ENCODE measurements around the gene DDR1.
"Not testable (repeated sequence)": the region's sequence is repeated elsewhere in the genome, so short reads cannot be mapped to it uniquely, and the experiment has no call there.

Gene DDR1

DNA sequence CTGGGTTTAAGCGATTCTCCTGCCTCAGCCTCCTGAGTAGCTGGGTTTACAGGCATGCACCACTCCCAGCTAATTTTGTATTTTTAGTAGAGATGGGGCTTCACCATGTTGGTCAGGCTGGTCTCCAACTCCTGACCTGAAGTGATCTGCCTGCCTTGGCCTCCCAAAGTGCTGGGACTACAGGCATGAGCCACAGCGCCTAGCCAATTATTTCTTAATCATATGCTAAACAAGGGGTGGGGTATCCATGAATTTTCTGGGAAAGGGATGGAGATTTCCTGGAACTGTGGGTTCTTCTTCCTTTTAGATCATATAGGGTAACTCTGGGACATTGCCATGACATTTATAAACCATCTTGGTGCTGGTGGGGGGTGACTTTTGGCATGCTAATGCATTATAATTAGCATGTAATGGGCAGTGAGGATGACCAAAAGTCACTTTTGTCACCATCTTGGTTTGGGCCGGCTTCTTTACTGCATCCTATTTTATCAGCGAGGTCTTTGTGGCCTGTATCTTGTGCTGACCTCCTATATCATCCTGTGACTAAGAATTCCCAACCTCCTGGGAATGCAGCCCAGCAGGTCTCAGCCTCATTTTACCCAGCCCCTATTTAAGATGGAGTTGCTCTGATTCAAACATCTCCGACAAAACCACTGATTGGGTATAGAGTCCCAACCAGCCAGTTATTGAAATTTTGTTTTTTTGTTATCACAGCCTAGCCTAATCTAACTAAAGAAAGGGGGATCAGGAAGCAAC lies 29.9 kb upstream of the DDR1 start:
- DNase-seq = no peak

DNA sequence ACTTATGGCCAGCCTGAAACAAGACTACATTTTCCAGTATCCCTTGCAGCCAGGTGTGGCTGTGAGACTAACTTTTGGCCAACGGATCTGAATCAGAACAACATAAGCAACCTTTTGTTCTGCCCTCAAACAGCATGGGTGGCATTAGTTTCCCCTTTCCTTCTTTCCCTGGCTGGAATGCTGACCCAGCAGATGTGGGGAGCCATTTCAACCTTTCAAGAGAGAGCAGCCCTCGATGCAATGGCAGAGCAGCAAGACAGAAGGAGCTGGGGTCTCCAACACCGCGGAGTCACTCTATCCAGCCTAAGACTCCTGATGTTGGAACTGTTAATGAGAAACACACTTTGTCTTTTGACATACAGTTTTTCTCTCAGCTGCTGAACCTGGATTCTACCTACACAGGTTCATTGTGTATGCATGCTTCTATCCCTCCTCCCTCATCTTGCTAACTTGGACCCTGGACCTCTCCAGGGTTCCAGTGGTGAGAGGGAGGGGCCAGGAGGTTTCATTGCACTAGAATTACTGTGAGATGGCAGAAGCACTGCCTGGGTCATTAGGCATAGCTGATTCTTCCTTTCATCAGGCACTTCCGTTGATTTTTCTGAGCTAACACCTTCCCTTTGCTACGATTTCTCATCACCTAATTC lies 28.8 kb upstream of the DDR1 start:
- no peak for DNase-seq

DNA sequence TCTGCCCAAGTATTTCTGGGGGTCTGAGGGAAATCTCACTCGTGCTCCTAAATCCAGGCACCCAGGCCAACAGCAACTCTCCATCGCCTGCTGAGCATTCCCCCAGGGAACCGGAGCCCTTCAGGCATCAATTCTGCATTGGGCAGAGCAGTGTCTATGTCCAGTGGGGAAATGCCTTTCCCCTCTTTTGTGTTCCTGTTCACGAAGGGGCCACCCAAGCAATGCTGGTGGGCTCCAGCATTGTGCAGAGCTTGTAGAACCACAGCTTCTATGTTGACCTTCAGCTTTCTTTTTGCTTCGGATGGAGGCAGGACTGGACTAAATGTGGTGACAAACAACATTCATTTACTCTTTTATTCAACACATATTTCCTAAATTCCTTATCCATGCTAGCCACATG lies 27.2 kb upstream of the DDR1 start:
- DNase-seq = no peak

DNA sequence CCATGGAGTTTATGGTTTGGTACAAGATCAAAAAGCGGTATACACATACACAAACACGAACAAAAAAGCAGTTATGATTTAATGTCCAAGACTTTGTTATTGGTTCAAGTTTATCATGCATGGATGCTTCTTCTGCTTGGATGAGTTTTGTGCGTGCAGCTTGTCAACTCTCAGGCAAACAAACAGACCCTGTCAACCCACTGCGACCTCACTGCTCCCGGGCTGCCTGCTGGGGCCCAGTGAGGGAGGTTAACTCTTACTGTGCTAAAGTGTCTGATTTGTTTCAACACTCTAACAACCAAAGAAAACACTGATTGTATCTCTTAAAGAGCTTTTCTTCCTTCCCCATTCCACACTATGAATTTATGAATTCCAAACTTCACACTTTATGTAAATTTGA lies 26.8 kb upstream of the DDR1 start:
- no peak for DNase-seq

DNA sequence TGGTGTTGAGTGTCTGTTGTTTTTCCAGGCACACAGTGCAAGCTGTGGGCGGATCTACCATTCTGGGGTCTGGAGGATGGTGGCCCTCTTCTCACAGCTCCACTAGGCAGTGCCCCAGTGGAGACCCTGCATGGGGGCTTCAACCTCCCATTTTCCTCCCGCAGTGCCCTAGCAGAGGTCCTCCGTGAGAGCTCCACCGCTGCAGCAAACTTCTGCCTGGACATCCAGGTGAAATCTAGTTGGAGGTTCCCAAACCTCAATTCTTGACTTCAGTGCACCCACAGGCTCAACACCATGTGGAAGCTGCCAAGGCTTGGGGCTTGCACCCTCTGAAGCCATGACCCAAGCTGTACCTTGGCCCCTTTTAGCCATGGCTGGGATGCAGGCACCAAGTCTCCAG lies 24.6 kb upstream of the DDR1 start:
- DNase-seq = not testable (repeated sequence)

DNA sequence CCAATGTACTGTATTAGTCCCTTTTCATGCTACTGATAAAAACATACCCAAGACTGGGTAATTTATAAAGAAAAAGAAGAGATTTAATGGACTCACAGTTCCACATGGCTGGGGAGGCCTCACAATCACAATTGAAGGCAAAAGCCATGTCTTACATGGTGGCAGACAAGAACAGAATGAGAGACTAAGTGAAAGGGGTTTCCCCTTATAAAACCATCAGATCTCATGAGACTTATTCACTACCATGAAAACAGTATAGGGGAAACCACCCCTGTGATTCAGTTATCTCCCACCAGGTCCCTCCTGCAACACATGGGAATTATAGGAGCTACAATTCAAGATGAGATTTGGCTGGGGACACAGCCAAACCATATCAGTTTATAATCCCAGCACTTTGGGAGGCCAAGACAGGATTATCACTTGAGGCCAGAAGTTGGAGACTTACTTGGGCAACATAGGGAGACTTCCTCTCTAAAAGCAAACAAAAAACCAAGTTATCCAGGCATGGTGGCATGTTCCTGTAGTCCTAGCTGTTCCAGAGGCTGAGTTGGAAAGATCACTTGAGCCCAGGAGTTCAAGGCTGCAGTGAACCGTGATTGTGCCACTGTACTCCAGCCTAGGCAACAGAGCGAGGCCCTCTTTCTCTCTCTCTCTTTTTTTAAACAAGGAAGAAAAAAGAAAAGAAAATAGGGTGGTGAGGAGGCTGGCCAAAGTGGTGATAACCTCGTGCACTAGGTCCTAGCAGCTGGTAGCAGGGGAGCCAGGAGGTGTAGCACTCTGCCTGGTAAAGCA lies 22.9 kb upstream of the DDR1 start:
- no peak for DNase-seq

DNA sequence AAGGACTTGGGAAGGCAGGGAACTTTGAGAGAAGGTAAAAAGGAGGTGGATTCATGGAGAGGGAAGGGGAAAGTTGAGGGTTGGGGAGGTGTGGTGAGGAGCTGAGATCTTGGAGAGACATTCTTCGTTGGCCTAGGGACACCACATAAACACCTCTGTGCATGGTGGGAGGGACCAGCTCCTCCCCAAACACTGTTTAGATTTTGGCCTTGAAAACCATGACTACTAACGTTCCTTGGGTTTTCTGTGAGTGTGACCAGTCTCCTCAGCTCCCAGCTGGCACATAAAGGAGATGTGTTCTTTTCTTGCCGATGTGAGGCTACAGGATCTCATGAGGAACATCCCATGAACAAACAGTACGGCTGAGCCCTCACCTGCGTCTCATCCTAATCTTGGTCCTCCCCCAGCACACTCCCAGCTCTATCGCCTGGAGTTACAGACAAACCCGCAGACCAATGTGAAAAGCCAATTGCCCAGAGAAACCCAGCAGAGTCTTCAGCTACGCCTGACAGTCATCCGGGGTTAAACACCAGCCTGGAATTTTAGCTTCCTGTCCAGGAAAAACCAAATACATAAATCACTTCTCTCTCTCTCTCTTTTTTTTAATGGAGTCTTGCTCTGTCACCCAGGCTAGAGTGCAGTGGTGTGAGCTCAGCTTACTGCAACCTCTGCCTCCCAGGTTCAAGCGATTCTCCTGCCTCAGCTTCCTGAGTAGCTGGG lies 22.0 kb upstream of the DDR1 start:
- peak; percentile 35 for DNase-seq

DNA sequence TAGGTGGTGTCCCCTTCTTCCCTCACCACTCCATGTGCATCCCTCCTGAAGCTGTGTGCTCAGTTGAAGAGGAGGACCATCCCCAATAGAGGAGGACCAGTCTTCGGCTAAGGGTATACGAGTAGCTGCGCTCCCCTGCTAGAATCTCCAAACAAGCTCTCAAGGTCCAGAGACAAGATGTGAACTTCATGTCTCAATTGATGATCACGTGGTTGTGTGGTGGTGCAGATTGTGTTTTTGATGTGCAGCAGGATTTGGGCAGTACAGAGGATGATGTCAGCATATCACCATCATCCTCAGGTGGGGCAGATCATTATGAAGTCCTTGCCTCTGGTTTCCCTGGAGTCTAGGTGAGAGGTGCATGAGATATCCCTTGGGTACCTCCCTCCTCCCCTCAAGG lies 20.0 kb upstream of the DDR1 start:
- no peak for DNase-seq

DNA sequence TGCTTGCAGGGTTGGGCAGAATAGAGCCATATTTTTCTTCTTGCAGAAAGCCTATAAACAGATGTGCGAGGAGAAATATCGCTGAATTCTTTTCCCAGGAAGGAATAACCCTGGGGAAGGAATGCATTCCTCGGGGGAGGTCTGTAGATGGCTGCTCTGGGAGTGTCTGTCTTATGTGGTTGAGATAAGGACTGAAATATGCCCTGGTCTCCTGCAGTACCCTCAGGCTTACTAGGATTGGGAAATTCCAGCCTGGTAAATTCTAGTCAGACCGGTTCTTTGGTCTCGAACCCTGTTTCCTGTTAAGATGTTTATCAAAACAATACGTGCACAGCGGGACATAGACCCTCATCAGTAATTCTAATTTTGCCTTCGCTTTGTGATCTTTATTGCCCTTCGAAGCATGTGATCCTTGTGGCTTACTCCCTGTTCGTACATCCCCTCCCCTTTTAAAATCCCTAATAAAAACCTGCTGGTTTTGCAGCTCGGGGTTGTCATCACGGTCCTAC lies 15.0 kb upstream of the DDR1 start:
- not testable (repeated sequence) for DNase-seq

DNA sequence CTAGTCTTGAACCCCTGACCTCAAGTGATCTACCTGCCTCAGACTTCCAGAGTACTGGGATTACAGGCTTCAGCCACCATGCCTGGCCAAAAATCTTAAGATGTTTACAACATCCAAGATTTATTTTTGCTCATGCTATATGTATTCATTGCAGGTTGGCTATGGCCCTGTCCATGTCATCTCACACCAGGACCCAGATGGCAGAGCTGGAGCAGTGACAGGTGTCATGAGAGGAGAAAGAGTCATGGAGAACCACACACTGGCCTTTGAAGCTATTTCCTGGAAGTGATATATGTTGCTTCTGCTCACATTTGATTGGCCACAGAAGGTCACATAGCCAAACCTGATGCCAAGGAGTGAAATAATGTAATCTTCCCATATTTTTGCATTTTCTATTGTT lies 13.8 kb upstream of the DDR1 start:
- DNase-seq = no peak

DNA sequence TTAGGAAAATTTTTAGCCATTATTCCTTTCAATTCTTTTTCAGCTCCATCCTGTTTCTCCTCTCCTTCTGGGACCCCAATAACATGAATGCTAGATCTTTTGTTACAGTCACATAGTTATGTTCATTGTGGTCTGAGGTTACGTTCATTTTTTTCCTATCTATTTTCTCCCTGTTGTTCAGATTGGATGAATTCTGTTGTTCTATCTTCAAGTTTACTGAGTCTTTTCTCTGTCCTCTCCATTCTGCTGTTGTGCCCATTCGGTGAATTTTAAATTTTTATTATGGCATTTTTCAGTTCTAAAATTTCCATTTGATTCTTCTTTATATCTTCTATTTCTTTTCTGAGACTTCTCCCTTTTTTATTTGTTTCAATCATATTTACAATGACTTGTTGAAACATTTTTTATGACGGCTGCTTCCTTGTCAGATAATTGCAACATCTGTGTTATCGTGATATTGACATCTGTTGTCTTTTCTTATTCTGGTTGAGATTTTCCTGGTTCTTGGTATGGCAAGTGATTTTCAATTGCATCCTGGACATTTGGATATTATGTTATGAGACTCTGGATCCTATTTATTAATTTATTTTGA lies 12.6 kb upstream of the DDR1 start:
- DNase-seq = no peak

DNA sequence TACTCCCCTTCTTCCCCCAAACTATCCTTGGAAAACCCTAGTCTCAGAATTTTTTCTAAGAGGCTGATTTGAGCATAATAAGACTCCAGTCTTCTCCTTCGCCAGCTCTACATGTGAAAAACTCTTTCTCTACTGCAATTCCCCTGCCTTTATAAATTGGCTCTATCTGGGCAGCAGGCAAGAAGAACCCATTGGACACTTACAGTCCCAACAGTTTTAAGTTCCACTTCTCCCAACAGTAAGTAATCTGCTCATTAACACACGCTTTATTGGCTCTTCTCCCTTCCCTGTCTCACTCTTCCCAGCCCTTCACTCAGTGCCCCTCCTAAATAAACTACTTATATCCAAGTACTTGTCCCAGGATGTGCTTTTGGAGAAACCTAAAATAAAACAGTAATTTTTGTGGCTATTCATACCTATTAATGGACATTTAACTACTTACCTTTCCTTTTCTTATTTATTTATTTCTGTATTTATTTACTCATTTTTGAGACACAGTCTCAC lies 11.1 kb upstream of the DDR1 start:
- DNase-seq = no peak

DNA sequence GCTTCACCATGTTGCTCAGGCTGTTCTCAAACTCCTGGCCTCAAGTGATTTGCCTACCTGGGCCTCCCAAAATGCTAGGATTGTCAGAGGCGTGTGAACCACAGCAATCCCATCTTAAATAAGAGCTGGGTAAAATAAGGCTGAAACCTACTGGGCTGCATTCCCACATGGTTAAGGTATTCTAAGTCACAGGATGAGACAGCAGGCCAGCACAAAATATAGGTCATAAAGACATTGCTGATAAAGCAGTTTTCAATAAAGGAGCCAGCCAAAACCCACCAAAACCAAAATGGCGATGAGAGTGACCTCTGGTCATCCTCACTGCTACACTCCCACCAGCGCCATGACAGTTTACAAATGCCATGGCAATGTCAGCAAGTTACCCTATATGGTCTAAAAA lies 10.5 kb upstream of the DDR1 start:
- not testable (repeated sequence) for DNase-seq

DNA sequence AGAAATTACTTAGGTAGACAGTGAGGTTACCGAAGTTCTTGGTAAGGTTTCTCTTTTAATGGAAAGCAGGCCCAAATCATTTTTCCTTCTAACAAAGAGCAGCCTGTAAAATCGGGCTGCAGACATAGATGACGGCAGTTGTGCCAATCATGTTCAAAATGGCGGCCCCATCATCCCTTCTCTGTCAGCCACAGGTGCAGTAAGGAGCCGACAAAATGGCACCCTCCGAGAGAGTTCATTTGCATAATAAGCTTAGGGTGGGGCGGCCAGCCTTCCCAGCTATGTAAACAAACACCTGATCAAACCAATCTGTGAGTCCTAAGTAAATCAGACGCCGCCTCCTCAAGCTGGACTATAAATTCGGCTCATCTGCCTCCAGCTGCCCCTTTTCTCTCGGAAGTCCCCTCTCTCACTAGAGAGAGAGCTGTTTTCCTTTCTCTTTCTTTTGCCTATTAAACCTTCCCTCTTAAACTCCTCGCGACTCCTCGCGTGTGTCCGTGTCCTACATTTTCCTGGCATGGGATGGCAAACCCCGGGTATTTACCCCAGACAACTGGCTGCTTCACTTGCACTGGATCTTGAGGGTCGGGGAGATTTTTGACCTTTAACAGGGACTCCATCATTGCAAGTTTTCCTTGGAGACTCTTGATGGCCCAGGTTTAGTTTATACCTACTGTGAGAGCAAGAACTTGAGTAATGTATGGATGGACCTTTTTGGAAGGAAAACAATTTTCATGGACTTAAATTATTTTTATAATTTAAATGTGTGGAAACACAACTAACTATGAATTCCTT lies 8.9 kb upstream of the DDR1 start:
- no peak for DNase-seq

DNA sequence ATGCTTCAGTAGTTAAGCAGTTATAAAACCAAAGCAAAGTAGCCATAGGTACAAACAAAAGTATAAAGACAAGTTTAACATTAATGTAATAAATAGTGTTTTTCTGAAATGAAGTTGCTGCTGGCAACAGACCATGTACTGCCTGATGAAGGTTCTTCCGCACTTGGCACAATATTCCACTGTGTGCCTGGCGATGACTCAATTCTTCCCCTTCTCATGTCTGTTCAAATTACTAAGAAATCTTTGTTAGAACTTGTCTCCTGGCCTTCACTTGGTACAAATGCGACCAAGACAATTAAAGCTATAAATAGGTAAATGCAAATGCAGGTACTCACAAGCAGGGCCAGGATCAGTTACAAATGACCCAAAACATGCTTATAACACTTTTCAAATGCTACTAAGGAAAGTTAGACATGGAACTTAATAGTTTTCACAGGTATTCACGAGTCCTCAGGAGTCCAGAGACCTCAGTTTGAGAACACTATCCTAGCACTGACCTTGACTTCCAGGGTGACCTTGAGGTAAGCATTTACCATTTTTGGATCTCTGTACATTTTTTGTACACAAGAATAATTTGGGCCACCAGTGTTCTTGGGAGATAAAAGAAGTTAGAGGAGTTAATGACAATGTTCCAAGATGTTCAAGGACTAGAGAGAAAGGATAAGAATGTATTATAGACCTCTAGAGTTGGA lies 8.1 kb upstream of the DDR1 start:
- peak; percentile 55 for DNase-seq

DNA sequence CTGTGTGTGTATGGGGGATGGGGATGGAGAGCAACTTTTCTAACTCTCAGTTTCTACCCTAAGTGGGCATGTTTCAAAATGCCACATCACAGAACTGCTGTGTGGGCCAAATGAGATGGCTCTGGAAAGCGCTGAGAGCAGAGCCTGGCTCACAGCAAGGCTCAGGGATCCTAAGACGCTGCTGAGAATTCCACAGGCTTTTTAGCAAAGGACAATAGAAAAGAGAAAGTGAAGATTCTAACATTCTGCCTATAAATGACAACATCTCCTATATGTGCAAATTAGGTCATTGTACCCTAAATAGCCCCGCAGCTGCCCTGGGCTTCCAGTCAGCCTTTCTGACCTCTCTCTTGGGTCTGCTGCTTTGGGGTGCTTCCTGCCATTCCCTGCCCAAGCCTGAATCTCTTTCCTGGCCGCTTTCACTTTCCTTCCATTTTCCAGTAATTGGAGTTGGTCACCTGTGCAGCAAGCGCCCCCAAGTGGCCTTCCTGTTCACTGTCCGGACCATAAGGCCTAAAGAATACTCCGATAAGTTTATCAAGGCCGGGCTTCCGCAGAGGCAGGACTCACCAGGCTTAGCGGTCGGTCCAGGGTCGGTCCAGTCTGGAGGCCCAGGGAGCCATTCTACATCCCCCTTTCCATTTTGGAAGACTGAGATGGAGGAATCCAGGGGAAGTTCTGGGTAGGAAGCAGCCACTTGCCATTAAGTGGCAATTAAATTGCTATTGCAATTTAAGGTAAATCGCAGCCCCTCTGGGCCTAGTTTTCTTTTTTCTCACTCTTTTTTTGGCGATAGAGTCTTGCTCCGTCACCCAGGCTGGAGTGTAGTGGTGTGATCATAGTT lies 6.7 kb upstream of the DDR1 start:
- peak; percentile 91 for DNase-seq

DNA sequence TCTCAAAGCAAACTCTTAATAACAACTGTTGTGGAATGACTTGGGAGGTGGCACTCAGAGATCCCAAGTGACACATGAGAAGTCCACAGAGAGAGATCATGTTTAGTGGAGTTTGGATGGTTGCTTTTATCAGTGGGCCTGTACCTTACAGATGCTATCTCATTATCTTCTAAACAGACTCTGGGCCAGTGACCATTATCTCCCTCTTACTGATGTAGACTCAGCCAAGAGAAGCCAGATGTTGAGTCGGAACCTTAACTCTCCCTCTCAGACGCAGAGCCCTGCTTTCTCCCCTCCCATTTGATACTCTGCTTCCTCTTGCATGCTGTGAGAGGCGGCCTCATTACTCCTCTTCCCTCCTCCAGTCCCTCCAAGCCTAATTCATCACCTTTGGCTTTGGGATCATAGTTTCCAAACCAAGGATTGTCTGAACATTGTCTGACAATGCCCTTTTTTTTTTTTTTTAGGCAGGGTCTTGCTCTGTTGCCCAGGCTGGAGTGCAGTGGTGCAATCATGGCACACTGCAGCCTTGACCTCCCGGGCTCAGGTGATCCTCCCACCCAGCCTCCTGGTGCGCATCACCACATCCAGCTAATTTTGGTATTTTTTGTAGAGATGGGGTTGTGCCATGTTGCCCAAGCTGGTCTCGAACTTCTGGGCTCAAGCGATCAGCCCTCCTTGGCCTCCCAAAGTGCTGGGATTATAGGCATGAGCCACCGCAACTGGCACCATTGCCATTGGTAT lies 4.5 kb upstream of the DDR1 start:
- DNase-seq = no peak

DNA sequence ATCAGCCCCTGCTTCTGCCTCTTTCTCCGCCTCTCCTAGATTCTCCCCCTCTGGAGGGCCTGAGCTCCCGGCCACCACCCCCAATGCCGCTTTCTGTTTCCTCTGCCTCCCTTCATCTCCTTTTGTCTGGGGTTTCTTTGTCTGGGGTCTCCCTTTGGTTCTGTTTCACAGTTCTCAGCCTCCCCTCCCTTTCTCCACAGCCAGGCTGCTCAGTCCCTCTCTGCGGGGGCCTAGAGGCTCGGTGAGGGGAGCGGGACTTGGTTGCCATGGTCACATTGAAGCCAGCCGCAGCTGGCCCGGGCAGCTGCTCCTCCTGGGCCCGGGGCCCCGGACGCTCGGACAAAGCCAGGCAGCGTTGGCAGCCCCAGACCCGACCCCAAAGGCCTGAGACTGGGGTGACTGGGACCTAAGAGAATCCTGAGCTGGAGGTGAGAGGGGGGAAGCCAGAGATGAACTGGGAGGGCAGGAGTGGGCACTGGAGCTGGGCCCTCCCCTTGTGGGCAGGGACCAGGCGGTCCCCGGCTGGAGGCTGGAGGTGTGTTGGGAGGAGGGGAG lies 3.5 kb upstream of the DDR1 start:
- no peak for DNase-seq

Data from fibroblast of upper back skin (primary cell).